K562 (cell line): Measurements from ENCODE around the gene DUSP9. TPM values are rescaled to one million over a fixed set of nuclear protein-coding genes. Genes with fewer than 3 reads are reported as not detected.

Source experiments
- ATAC-seq: fragments of 200-7000 bp; cut with Tn5 transposase; 3 replicates; pipeline ENCODE4 v1.9.1; 2020; ENCODE audit warnings: moderate library complexity
- BruUV-seq: library from RNA; stranded (reverse); fragments of 400-500 nt; replicated peaks from 2 replicates; lab custom pipeline; 2021; lab: Mats Ljungman, UMichigan
- CTCF ChIA-PET: fragments of 300-600 bp; formaldehyde crosslinking; extraction: SDS; loops from one replicate; lab custom pipeline; 2021; ENCODE audit warnings: low intra/inter-chr PET ratio; lab: Yijun Ruan, JAX
- POLR2A ChIA-PET: fragments of 300-600, 350-650 bp; sonication (Branson Sonifier 250); formaldehyde crosslinking; extraction: SDS; loops from one replicate; lab custom pipeline; 2021; ENCODE audit warnings: antibody characterized with exemption, inconsistent platforms; lab: Yijun Ruan, JAX
- DNase-seq, 4 experiments: peaks; one replicate each; pipeline versions ENCODE4 v3.0.0 to v3.0.0-alpha.2; 2011 to 2018; ENCODE audit warnings: low spot score in 3 of 4, mixed read lengths in 3 of 4; ENCODE audit errors: extremely low read depth in 1 of 4
- FAIRE-seq: peaks from 2 replicates; lab custom pipeline; 2011; peaks lifted over from hg19 to GRCh38; lab: Jason Lieb, UNC
- H2AFZ ChIP-seq: 2 replicates; pipeline ENCODE4 v1.6.0; 2011; ENCODE audit warnings: low read depth, low read length, control low read depth, inconsistent platforms
- H3K27ac ChIP-seq: fragments of 200-600 bp; 3 replicates; pipeline ENCODE4 v1.8.0; 2011; ENCODE audit warnings: low read depth, mild to moderate bottlenecking, control low read depth, inconsistent platforms, low read length, moderate library complexity, mixed read lengths; ENCODE audit errors: extremely low read depth
- H3K27me3 ChIP-seq, 2 experiments: fragments of 300-600 bp in 1 of 2; 2 replicates in 1 of 2; 3 replicates in 1 of 2; pipeline versions ENCODE4 v1.6.0 to v1.8.0; 2011; ENCODE audit warnings: inconsistent platforms in 2 of 2, low read length in 2 of 2, mild to moderate bottlenecking in 1 of 2, mixed read lengths in 1 of 2, moderate library complexity in 1 of 2; ENCODE audit not compliant: control insufficient read depth in 2 of 2, insufficient read depth in 2 of 2
- H3K36me3 ChIP-seq: fragments of 300-600 bp; 3 replicates; pipeline ENCODE4 v1.8.0; 2011; ENCODE audit warnings: mild to moderate bottlenecking, low read length, inconsistent platforms; ENCODE audit not compliant: control insufficient read depth, insufficient read depth
- H3K4me1 ChIP-seq, 2 experiments: fragments of 200-600 bp in 1 of 2; replicated peaks in 1 of 2; 2 replicates in 1 of 2; 3 replicates in 1 of 2; pipeline versions ENCODE4 v1.5.1 to v1.8.0; 2011; ENCODE audit warnings: inconsistent platforms in 2 of 2, low read length in 2 of 2, mild to moderate bottlenecking in 1 of 2, mixed read lengths in 1 of 2, moderate library complexity in 1 of 2; ENCODE audit not compliant: control insufficient read depth in 2 of 2, insufficient read depth in 2 of 2
- H3K4me2 ChIP-seq: 2 replicates; pipeline ENCODE4 v1.6.1; 2011; ENCODE audit warnings: low read length, control low read depth, inconsistent platforms, mixed read lengths; ENCODE audit not compliant: insufficient read depth
- H3K4me3 ChIP-seq: fragments of 200-600 bp; sonication (generic), shearing (Covaris generic); 2 replicates; pipeline ENCODE4 v1.5.1; 2016; ENCODE audit warnings: control low read depth, inconsistent platforms
- H3K79me2 ChIP-seq: fragments of 200-600 bp; 3 replicates; pipeline ENCODE4 v1.8.0; 2011; ENCODE audit warnings: low read length, inconsistent platforms; ENCODE audit not compliant: control insufficient read depth, insufficient read depth
- H3K9ac ChIP-seq, 2 experiments: 2 replicates each; pipeline versions ENCODE4 v1.6.0 to v1.6.1; 2011; ENCODE audit warnings: low read depth in 2 of 2, low read length in 2 of 2, control low read depth in 1 of 2, inconsistent platforms in 1 of 2, mild to moderate bottlenecking in 1 of 2, mixed read lengths in 1 of 2; ENCODE audit not compliant: insufficient read depth in 1 of 2
- H3K9me1 ChIP-seq: one replicate; pipeline ENCODE4 v1.6.0; 2011; ENCODE audit warnings: inconsistent platforms, mild to moderate bottlenecking, low read length, moderate library complexity; ENCODE audit not compliant: control insufficient read depth, insufficient read depth
- H3K9me3 ChIP-seq: replicated peaks from 2 replicates; pipeline ENCODE4 v1.5.1; 2011; ENCODE audit warnings: low read depth, low read length, inconsistent platforms; ENCODE audit not compliant: control insufficient read depth, insufficient read depth
- H4K20me1 ChIP-seq: replicated peaks from 2 replicates; pipeline ENCODE4 v1.6.1; 2011; ENCODE audit warnings: low read length, inconsistent platforms, mixed read lengths; ENCODE audit not compliant: control insufficient read depth, insufficient read depth
- CSDE1 ChIP-seq, 2 experiments: fragments of 450-650 bp; IDR thresholded peaks; 2 replicates each; pipeline ENCODE4 v1.6.1; 2016; ENCODE audit warnings: mild to moderate bottlenecking in 1 of 2
- ESRRB ChIP-seq: fragments of 250-450 bp; sonication (Bioruptor Pico); IDR thresholded peaks from 2 replicates; pipeline ENCODE4 v1.5.0; 2020; ENCODE audit warnings: mild to moderate bottlenecking, moderate library complexity, borderline replicate concordance
- GATAD2B ChIP-seq: fragments of 450-650 bp; IDR thresholded peaks from 2 replicates; pipeline ENCODE4 v1.6.1; 2017; ENCODE audit warnings: mild to moderate bottlenecking, borderline replicate concordance
- RBM22 ChIP-seq: fragments of 200-400 bp; formaldehyde crosslinking; IDR thresholded peaks from 2 replicates; pipeline ENCODE4 v1.6.1; 2018; ENCODE audit warnings: low read length, low read depth; ENCODE audit not compliant: poor library complexity, severe bottlenecking
- RCOR1 ChIP-seq, 2 experiments: IDR thresholded peaks; 2 replicates each; pipeline ENCODE4 v1.6.1; 2012; ENCODE audit warnings: low read depth in 2 of 2, low read length in 2 of 2, borderline replicate concordance in 1 of 2, improper control_type of control experiment in 1 of 2
- RNF2 ChIP-seq: sonication (generic); IDR thresholded peaks from 2 replicates; pipeline ENCODE4 v1.6.1; 2016
- ZC3H11A ChIP-seq: IDR thresholded peaks from 2 replicates; pipeline ENCODE4 v1.6.1; 2012; ENCODE audit warnings: low read depth, low read length, improper control_type of control experiment
- ZNF143 ChIP-seq: sonication (generic); formaldehyde crosslinking; IDR thresholded peaks from 2 replicates; pipeline ENCODE4 v1.9.0; 2022; ENCODE audit warnings: mild to moderate bottlenecking, missing genetic modification reagents
- ZNF830 ChIP-seq: fragments of 250-450 bp; sonication (Bioruptor Pico); IDR thresholded peaks from 2 replicates; pipeline ENCODE4 v1.5.0; 2021; ENCODE audit warnings: mild to moderate bottlenecking
- WGBS: fragments of 100-300 bp; shearing (Covaris generic); methylation state at CpG from one replicate; pipeline ENCODE4 v1.1.6; 2016; ENCODE audit warnings: low coverage, mixed read lengths; ENCODE audit not compliant: insufficient coverage; ENCODE audit errors: missing lambda C conversion rate; 5-methylcytosine and 5-hydroxymethylcytosine counted together
- in situ Hi-C: fragments of 300-500 bp; cut with MboI; formaldehyde crosslinking; loops from 4 replicates; pipeline ENCODE4 v1.15.0; 2018; ENCODE audit warnings: inconsistent platforms, mixed read lengths
- intact Hi-C: fragments of 100-400 bp; cut with micrococcal nuclease; formaldehyde crosslinking; loops from 2 replicates; pipeline ENCODE4 v1.14.2; 2022
- polyA plus RNA-seq, 8 experiments: library from polyadenylated mRNA; depleted of rRNA in 4 of 8; stranded (reverse) in 5 of 8; unstranded in 3 of 8; fragments of >200 nt; fragmentation: Nextera tagmentation in 2 of 8; fragmentation: Illumina TruSeq in 1 of 8; extraction: Ambion mirVana in 2 of 8; extraction: Trizol in 1 of 8; gene quantifications; 2 replicates each; pipeline versions ENCODE4 v1.2.1 to v1.2.3, GENCODE V29; 2011 to 2014; ENCODE audit warnings: inconsistent platforms in 1 of 8, missing spikeins in 1 of 8
- total RNA-seq, 7 experiments: library from RNA; depleted of rRNA in 6 of 7; stranded (reverse); fragments of >200 nt in 6 of 7; fragmentation: Illumina TruSeq in 2 of 7; extraction: Trizol in 2 of 7; gene quantifications; 2 replicates each; pipeline versions ENCODE4 v1.2.1 to v1.2.3, GENCODE V29; 2011 to 2021; ENCODE audit warnings: low replicate concordance in 1 of 7
- TF ChIP-seq, protein P1 (sequence below): fragments of 150-350 bp; IDR thresholded peaks from 2 replicates; pipeline ENCODE4 v1.6.1; 2014; ENCODE audit warnings: low read depth, mild to moderate bottlenecking, low read length, borderline replicate concordance
- TF ChIP-seq, protein P2 (sequence below): sonication (generic); formaldehyde crosslinking; IDR thresholded peaks from 2 replicates; pipeline ENCODE4 v1.8.0; 2022; ENCODE audit warnings: mild to moderate bottlenecking, missing genetic modification reagents

DUSP9 gene
- total and polyA plus RNA-seq, 9 of the 15 experiments (the other 6 are each of a cell fraction or from before 2014, with no cell fraction given): 0.11 to 14.1 (median 5.5) TPM

DNA sequence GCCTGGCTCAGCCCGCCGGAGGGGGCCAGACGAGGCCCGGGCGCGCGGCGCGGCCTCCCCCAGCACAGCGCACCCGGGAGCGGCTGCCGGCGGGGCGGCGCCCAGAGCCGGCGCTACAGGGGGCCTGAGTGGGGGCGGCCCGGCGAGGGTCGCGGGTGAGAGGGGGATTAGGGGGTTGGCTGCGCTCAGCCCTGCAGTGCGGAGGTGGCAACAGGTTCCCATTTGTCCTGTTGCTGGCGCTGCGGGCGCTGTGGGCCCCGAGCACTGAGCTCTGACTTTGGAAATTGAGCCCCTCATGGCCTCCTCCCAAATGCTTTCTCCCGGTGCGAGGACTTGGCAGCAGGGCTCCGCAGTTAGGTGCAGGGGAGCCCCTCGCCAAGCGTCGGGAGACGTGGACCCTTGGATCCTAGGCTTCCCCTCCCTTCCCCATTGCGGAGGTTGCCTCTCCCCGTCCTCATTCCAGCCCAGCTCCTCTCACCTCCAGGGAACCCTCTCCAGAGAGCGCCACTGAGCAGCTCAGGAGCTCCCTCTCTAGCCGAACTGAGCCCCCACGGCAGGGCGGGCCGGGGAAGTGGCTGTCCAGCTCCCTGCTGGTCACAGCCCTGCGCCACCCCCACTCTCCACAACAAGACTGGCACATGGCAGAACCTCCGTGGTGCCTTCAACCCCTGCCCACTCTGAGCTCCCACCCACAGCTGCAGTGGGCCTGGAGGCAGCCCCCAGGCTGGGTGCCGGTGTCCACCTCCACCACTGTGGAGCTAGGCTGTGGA is 2.5 kb upstream of the DUSP9 start:
- H2AFZ ChIP-seq: peak overlapping the region; percentile 74
- FAIRE-seq (no peak), DNase-seq (peak in 1 of 4 experiments; percentile 45), ATAC-seq (peak; percentile 59)
- ChIA-PET POLR2A (interaction anchor here (0.6 kb wide), 3 partner anchors 47 to 58 kb away, joined by 3 to 4 read pairs (median 3); no protein-coding TSS in a partner anchor), CTCF (interaction anchor here (0.5 to 1.2 kb wide), 2 partner anchors 23 to 310 kb away, joined by 3 to 5 read pairs; no protein-coding TSS in a partner anchor)
- H4K20me1 ChIP-seq: no peaks in the 10 kb centered on the region
- H3K79me2 ChIP-seq: no peaks in the 10 kb centered on the region
- in situ Hi-C loops: no loop called here
- H3K36me3 ChIP-seq: no peaks in the 10 kb centered on the region
- peak overlapping the region; percentile 10 to 83; a peak in 2 of 4 replicates for H3K9ac ChIP-seq
- peaks cover 0 to 6% of the 10 kb centered on the region in 2 experiments; a peak in 1 of 5 replicates for H3K27me3 ChIP-seq
- peaks cover 7 to 78% of the 10 kb centered on the region in 2 experiments; a peak in 3 of 5 replicates for H3K4me1 ChIP-seq
- H3K4me2 ChIP-seq: peak overlapping the region; percentile 74
- BruUV-seq: no TSS peak
- H3K27ac ChIP-seq: no peak overlapping the region
- peak overlapping the region; percentile 24 for H3K4me3 ChIP-seq
- intact Hi-C loops: loop anchor here (5.0 kb wide), 3 partner anchors 32 to 107 kb away; no protein-coding TSS in a partner anchor
- WGBS: 18% methylated on average over 12 of the region's 46 CpGs
- H3K9me1 ChIP-seq: no peaks in the 10 kb centered on the region
- no peaks in the 10 kb centered on the region for H3K9me3 ChIP-seq
- TF ChIP-seq ZNF143 (no peak), GATAD2B (no peak), CSDE1 (IDR thresholded peaks at IDR 0.05) (no peak), ESRRB (CRISPR knock-in tag) (no peak), RNF2 (no peak), ZNF830 (CRISPR knock-in tag) (no peak), RBM22 (no peak), ZC3H11A (no peak), RCOR1 (IDR thresholded peaks at IDR 0.05; ENCODE audit: borderline replicate concordance in 1 of 2, low read depth in 2 of 2, low read length in 2 of 2) (no peak)
- TF ChIP-seq, protein P1, sequence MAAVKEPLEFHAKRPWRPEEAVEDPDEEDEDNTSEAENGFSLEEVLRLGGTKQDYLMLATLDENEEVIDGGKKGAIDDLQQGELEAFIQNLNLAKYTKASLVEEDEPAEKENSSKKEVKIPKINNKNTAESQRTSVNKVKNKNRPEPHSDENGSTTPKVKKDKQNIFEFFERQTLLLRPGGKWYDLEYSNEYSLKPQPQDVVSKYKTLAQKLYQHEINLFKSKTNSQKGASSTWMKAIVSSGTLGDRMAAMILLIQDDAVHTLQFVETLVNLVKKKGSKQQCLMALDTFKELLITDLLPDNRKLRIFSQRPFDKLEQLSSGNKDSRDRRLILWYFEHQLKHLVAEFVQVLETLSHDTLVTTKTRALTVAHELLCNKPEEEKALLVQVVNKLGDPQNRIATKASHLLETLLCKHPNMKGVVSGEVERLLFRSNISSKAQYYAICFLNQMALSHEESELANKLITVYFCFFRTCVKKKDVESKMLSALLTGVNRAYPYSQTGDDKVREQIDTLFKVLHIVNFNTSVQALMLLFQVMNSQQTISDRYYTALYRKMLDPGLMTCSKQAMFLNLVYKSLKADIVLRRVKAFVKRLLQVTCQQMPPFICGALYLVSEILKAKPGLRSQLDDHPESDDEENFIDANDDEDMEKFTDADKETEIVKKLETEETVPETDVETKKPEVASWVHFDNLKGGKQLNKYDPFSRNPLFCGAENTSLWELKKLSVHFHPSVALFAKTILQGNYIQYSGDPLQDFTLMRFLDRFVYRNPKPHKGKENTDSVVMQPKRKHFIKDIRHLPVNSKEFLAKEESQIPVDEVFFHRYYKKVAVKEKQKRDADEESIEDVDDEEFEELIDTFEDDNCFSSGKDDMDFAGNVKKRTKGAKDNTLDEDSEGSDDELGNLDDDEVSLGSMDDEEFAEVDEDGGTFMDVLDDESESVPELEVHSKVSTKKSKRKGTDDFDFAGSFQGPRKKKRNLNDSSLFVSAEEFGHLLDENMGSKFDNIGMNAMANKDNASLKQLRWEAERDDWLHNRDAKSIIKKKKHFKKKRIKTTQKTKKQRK: no peak
- TF ChIP-seq, protein P2, sequence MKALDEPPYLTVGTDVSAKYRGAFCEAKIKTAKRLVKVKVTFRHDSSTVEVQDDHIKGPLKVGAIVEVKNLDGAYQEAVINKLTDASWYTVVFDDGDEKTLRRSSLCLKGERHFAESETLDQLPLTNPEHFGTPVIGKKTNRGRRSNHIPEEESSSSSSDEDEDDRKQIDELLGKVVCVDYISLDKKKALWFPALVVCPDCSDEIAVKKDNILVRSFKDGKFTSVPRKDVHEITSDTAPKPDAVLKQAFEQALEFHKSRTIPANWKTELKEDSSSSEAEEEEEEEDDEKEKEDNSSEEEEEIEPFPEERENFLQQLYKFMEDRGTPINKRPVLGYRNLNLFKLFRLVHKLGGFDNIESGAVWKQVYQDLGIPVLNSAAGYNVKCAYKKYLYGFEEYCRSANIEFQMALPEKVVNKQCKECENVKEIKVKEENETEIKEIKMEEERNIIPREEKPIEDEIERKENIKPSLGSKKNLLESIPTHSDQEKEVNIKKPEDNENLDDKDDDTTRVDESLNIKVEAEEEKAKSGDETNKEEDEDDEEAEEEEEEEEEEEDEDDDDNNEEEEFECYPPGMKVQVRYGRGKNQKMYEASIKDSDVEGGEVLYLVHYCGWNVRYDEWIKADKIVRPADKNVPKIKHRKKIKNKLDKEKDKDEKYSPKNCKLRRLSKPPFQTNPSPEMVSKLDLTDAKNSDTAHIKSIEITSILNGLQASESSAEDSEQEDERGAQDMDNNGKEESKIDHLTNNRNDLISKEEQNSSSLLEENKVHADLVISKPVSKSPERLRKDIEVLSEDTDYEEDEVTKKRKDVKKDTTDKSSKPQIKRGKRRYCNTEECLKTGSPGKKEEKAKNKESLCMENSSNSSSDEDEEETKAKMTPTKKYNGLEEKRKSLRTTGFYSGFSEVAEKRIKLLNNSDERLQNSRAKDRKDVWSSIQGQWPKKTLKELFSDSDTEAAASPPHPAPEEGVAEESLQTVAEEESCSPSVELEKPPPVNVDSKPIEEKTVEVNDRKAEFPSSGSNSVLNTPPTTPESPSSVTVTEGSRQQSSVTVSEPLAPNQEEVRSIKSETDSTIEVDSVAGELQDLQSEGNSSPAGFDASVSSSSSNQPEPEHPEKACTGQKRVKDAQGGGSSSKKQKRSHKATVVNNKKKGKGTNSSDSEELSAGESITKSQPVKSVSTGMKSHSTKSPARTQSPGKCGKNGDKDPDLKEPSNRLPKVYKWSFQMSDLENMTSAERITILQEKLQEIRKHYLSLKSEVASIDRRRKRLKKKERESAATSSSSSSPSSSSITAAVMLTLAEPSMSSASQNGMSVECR (CRISPR knock-in tag): no peak
